HepG2 (cell line): ENCODE results near the gene CFAP97. TPM values are rescaled to one million over a fixed set of nuclear protein-coding genes. Genes with fewer than 3 reads are reported as not detected.

Source experiments
- HIC2 ChIP-seq: sonication (generic); formaldehyde crosslinking; IDR thresholded peaks from 2 replicates; pipeline ENCODE4 v1.9.0; 2022; ENCODE audit warnings: low read depth, missing genetic modification reagents
- HOMEZ ChIP-seq: IDR thresholded peaks from 2 replicates; pipeline ENCODE4 v1.6.1; 2016; ENCODE audit warnings: low read depth
- IKZF4 ChIP-seq: sonication (generic); formaldehyde crosslinking; IDR thresholded peaks from 2 replicates; pipeline ENCODE4 v1.5.1; 2020; ENCODE audit warnings: borderline replicate concordance, mild to moderate bottlenecking, low read depth, missing genetic modification reagents; ENCODE audit errors: not compliant biosample characterization
- JUND ChIP-seq: sonication (generic); formaldehyde crosslinking; IDR thresholded peaks from 2 replicates; pipeline ENCODE4 v1.8.0; 2022; ENCODE audit warnings: mild to moderate bottlenecking, missing genetic modification reagents
- KAT2B ChIP-seq: fragments of 150-350 bp; IDR thresholded peaks from 2 replicates; pipeline ENCODE4 v1.6.1; 2014; ENCODE audit warnings: low read depth, low read length, borderline replicate concordance
- KLF11 ChIP-seq: IDR thresholded peaks from 2 replicates; pipeline ENCODE4 v1.6.1; 2016; ENCODE audit warnings: missing compliant biosample characterization
- KMT2B ChIP-seq: IDR thresholded peaks from 2 replicates; pipeline ENCODE4 v1.6.1; 2016; ENCODE audit warnings: missing genetic modification reagents, missing compliant biosample characterization
- PCBP1 ChIP-seq: fragments of 200-400 bp; formaldehyde crosslinking; IDR thresholded peaks from 2 replicates; pipeline ENCODE4 v1.6.1; 2017; ENCODE audit warnings: mild to moderate bottlenecking, low read depth, low read length, borderline replicate concordance
- SMYD3 ChIP-seq: sonication (generic); formaldehyde crosslinking; IDR thresholded peaks from 2 replicates; pipeline ENCODE4 v1.8.1; 2023; ENCODE audit warnings: mild to moderate bottlenecking, missing genetic modification reagents
- STAT6 ChIP-seq: sonication (generic); formaldehyde crosslinking; IDR thresholded peaks from 2 replicates; pipeline ENCODE4 v1.4.0; 2020; ENCODE audit warnings: missing genetic modification reagents, mild to moderate bottlenecking, borderline replicate concordance
- THAP8 ChIP-seq: sonication (generic); formaldehyde crosslinking; IDR thresholded peaks from 2 replicates; pipeline ENCODE4 v1.5.1; 2020; ENCODE audit warnings: missing genetic modification reagents, mild to moderate bottlenecking, borderline replicate concordance
- ZNF143 ChIP-seq: sonication (generic); formaldehyde crosslinking; IDR thresholded peaks from 2 replicates; pipeline ENCODE4 v1.4.0; 2020; ENCODE audit warnings: missing genetic modification reagents
- ZNF282 ChIP-seq: fragments of 450-650 bp; IDR thresholded peaks from 2 replicates; pipeline ENCODE4 v1.6.1; 2018; ENCODE audit not compliant: partially characterized antibody
- ZNF3 ChIP-seq: IDR thresholded peaks from 2 replicates; pipeline ENCODE4 v1.7.0; 2017; ENCODE audit warnings: inconsistent platforms
- ZNF451 ChIP-seq: sonication (generic); formaldehyde crosslinking; IDR thresholded peaks from 2 replicates; pipeline ENCODE4 v1.5.0; 2020; ENCODE audit warnings: mild to moderate bottlenecking, missing genetic modification reagents
- ZNF563 ChIP-seq: sonication (generic); formaldehyde crosslinking; IDR thresholded peaks from 2 replicates; pipeline ENCODE4 v1.8.0; 2022; ENCODE audit warnings: mild to moderate bottlenecking, moderate library complexity, missing genetic modification reagents
- ZNF740 ChIP-seq: sonication (generic); formaldehyde crosslinking; IDR thresholded peaks from 2 replicates; pipeline ENCODE4 v1.4.0; 2020; ENCODE audit warnings: missing genetic modification reagents
- ZNF768 ChIP-seq: sonication (generic); formaldehyde crosslinking; IDR thresholded peaks from 2 replicates; pipeline ENCODE4 v1.4.0; 2020; ENCODE audit warnings: missing genetic modification reagents
- polyA plus RNA-seq, 8 experiments: library from polyadenylated mRNA; depleted of rRNA in 3 of 8; stranded (reverse) in 7 of 8; unstranded in 1 of 8; fragments of >200 nt; fragmentation: Illumina TruSeq in 4 of 8; extraction: Trizol in 4 of 8; gene quantifications; 2 replicates each; pipeline versions ENCODE4 v1.2.1 to v1.2.3, GENCODE V29; 2011 to 2016; ENCODE audit warnings: low read depth in 4 of 8, missing spikeins in 1 of 8, mixed read lengths in 1 of 8; ENCODE audit not compliant: insufficient read depth in 1 of 8
- total RNA-seq, 5 experiments: library from RNA; depleted of rRNA; stranded (reverse); fragments of >200 nt; fragmentation: Illumina TruSeq; extraction: Trizol; gene quantifications; 2 replicates each; pipeline ENCODE4 v1.2.3, GENCODE V29; 2016; ENCODE audit warnings: low read depth in 1 of 5

Gene CFAP97
- total and polyA plus RNA-seq, 2 of the 13 experiments (the other 11 are each of a cell fraction or from before 2014, with no cell fraction given) = 32.1 to 44.4 TPM

- TF ChIP-seq KAT2B = no peak
- no peak for TF ChIP-seq KLF11 (CRISPR knock-in tag)
- TF ChIP-seq THAP8 (CRISPR knock-in tag) = no peak
- TF ChIP-seq HOMEZ (CRISPR knock-in tag) = no peak
- TF ChIP-seq ZNF768 (CRISPR knock-in tag) = no peak; the same call in 1 of the 2 replicates
- TF ChIP-seq ZNF563 = peak; percentile 85; the same call in 1 of the 2 replicates
- TF ChIP-seq ZNF740 (CRISPR knock-in tag) = no peak
- no peak for TF ChIP-seq ZNF3 (CRISPR knock-in tag)
- no peak for TF ChIP-seq PCBP1
- TF ChIP-seq STAT6 = no peak
- TF ChIP-seq ZNF143 (CRISPR knock-in tag) = no peak
- TF ChIP-seq JUND (CRISPR knock-in tag) = no peak
- TF ChIP-seq SMYD3 = no peak
- TF ChIP-seq KMT2B = no peak
- TF ChIP-seq IKZF4 = peak; percentile 89
- TF ChIP-seq HIC2 (CRISPR knock-in tag) = no peak
- TF ChIP-seq ZNF451 (CRISPR knock-in tag) = peak; percentile 76
- no peak for TF ChIP-seq ZNF282
Observed at GRCh38 chr4:185203486-185204237, at the start of gene CFAP97 (continued).
